ENCODE results near the gene CYP4F2. TPM values are rescaled to one million over a fixed set of nuclear protein-coding genes. Genes with fewer than 3 reads are reported as not detected.
A peak's percentile ranks its signal among the peaks of the same experiment; 100 is the strongest.
"Not testable (repeated sequence)": the region's sequence is repeated elsewhere in the genome, so short reads cannot be mapped to it uniquely, and the experiment has no call there.

The CYP4F2 gene
- total RNA-seq, 1 experiment from 2014 or later = not detected

DNA sequence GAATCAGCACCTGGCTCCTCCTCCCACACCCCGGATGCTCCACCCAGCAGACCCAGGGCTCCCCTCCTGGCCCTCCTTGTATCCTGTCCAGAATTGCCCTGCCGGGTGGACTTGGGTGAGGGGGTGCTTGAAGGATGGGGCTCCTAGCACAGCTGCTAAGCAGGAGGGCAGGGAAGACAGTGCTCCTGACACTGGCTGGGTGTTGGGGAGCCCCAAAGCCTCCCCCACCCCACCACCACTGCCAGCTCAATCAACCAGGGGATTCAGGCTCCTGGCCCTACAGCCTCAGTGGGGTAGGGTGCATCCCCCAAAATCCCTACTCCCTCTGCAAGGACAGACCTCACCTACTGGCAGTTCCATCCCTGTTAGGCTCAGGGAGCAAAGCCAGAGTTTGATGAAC is 39.1 kb upstream of the CYP4F2 start:
- Mint-ChIP-seq H3K27me3 (ENCODE audit: unreplicated experiment) (peaks cover 21% of the 10 kb centered on the region), H3K4me1 (ENCODE audit: low read depth, unreplicated experiment) (peaks cover 15% of the 10 kb centered on the region), H3K4me3 (ENCODE audit: low read depth, unreplicated experiment) (no peak overlapping the region), H3K27ac (ENCODE audit: unreplicated experiment) (no peak overlapping the region), H3K9me3 (ENCODE audit: low read depth, unreplicated experiment) (no peaks in the 10 kb centered on the region), H3K36me3 (ENCODE audit: insufficient read depth, unreplicated experiment) (no peaks in the 10 kb centered on the region)
- DNase-seq = no peak
- TF ChIP-seq, protein P1, sequence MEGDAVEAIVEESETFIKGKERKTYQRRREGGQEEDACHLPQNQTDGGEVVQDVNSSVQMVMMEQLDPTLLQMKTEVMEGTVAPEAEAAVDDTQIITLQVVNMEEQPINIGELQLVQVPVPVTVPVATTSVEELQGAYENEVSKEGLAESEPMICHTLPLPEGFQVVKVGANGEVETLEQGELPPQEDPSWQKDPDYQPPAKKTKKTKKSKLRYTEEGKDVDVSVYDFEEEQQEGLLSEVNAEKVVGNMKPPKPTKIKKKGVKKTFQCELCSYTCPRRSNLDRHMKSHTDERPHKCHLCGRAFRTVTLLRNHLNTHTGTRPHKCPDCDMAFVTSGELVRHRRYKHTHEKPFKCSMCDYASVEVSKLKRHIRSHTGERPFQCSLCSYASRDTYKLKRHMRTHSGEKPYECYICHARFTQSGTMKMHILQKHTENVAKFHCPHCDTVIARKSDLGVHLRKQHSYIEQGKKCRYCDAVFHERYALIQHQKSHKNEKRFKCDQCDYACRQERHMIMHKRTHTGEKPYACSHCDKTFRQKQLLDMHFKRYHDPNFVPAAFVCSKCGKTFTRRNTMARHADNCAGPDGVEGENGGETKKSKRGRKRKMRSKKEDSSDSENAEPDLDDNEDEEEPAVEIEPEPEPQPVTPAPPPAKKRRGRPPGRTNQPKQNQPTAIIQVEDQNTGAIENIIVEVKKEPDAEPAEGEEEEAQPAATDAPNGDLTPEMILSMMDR (IDR thresholded peaks at IDR 0.05; ENCODE audit: unreplicated experiment) = no peak
- intact Hi-C loops (cut with micrococcal nuclease; ENCODE audit: unreplicated experiment) = no loop called here
- CTCF ChIA-PET = no interaction called here
- no TSS peak for BruUV-seq (replicated peaks)

- Mint-ChIP-seq H3K27ac (ENCODE audit: unreplicated experiment) (no peak overlapping the region), H3K27me3 (ENCODE audit: unreplicated experiment) (peaks cover 21% of the 10 kb centered on the region)
Measured at GRCh38 chr19:15936173-15936572, 38.3 kb upstream of the CYP4F2 start.

GRCh38 chr19:15935167-15935702 is 37.4 kb upstream of the CYP4F2 start:
- TF ChIP-seq, protein P1 (IDR thresholded peaks at IDR 0.05; ENCODE audit: unreplicated experiment) = no peak
- no peaks in the 10 kb centered on the region for H3K36me3 Mint-ChIP-seq (ENCODE audit: insufficient read depth, unreplicated experiment)
- no TSS peak for BruUV-seq (replicated peaks)
- DNase-seq = no peak
- peak overlapping the region; percentile 38 for H3K27ac Mint-ChIP-seq (ENCODE audit: unreplicated experiment)
- CTCF ChIA-PET = no interaction called here
- H3K4me3 Mint-ChIP-seq (ENCODE audit: low read depth, unreplicated experiment) = peak overlapping the region; percentile 28
- peaks cover 16% of the 10 kb centered on the region for H3K27me3 Mint-ChIP-seq (ENCODE audit: unreplicated experiment)
- no peaks in the 10 kb centered on the region for H3K9me3 Mint-ChIP-seq (ENCODE audit: low read depth, unreplicated experiment)
- H3K4me1 Mint-ChIP-seq (ENCODE audit: low read depth, unreplicated experiment) = peaks cover 15% of the 10 kb centered on the region
- intact Hi-C loops (cut with micrococcal nuclease; ENCODE audit: unreplicated experiment) = no loop called here

More at GRCh38 chr19:15936173-15936572, 38.3 kb upstream of the CYP4F2 start:
- Mint-ChIP-seq H3K9me3 (ENCODE audit: low read depth, unreplicated experiment) (no peaks in the 10 kb centered on the region), H3K36me3 (ENCODE audit: insufficient read depth, unreplicated experiment) (no peaks in the 10 kb centered on the region), H3K4me1 (ENCODE audit: low read depth, unreplicated experiment) (peaks cover 15% of the 10 kb centered on the region), H3K4me3 (ENCODE audit: low read depth, unreplicated experiment) (no peak overlapping the region)
- CTCF ChIA-PET = no interaction called here
- no peak for DNase-seq
- TF ChIP-seq, protein P1 (IDR thresholded peaks at IDR 0.05; ENCODE audit: unreplicated experiment) = no peak
- intact Hi-C loops (cut with micrococcal nuclease; ENCODE audit: unreplicated experiment) = no loop called here
- BruUV-seq (replicated peaks) = no TSS peak

DNA sequence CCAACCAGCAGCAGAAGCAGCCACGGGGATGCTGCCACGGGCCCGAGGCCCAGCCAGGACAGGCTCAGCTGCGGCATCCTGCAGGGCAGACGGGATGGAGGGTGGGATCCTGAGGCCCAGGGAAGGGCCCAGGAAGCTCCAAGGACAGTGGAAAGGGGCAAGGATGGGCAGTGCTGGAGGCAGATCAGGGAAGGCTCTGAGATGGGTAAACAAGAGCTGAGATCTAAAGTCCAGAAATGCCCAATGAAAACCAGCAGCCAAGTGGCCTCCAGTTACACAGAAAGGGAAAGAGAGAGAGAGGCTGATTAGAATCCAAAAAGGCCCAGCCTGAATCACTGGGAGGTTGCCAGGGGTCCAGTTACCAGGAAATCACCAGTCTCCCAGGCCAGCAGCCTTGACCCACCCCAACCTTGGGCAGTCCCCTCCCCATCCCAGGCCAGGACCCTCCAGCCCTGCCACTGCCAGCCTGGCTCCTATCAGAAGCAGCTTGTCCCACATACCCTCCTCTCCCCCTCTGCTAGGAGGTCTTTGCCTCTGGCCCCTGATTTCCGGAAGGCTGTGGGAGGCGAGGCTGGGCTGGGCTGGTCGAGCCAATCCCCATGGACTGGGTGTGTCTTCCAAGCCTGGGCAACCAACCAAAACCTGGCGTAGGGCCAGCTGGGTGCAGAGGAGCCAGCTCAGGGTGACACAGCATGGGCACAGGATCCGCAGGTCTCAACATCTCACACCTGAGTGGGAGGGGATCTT is 36.6 kb upstream of the CYP4F2 start, which contains the start of gene CYP4F11:
CYP4F11 (minus strand) TSS at position 198 of the 747 bp plus-strand sequence; CDS start at position 77, 121 bp downstream.
- H3K4me3 Mint-ChIP-seq (ENCODE audit: low read depth, unreplicated experiment) = peak within 1 kb of the TSS; percentile 28
- BruUV-seq (replicated peaks) = no TSS peak
- intact Hi-C loops (cut with micrococcal nuclease; ENCODE audit: unreplicated experiment) = no loop called here
- peaks cover 15% of the 10 kb centered on the region for H3K4me1 Mint-ChIP-seq (ENCODE audit: low read depth, unreplicated experiment)
- no peaks in the 10 kb centered on the region for H3K9me3 Mint-ChIP-seq (ENCODE audit: low read depth, unreplicated experiment)
- CTCF ChIA-PET = no interaction called here
- peaks cover 13% of the 10 kb centered on the region for H3K27me3 Mint-ChIP-seq (ENCODE audit: unreplicated experiment)
- H3K27ac Mint-ChIP-seq (ENCODE audit: unreplicated experiment) = peak within 1 kb of the TSS; percentile 38
- TF ChIP-seq, protein P1 (IDR thresholded peaks at IDR 0.05; ENCODE audit: unreplicated experiment) = no peak
- no peaks in the 10 kb centered on the region for H3K36me3 Mint-ChIP-seq (ENCODE audit: insufficient read depth, unreplicated experiment)
- DNase-seq = peak; percentile 72

DNA sequence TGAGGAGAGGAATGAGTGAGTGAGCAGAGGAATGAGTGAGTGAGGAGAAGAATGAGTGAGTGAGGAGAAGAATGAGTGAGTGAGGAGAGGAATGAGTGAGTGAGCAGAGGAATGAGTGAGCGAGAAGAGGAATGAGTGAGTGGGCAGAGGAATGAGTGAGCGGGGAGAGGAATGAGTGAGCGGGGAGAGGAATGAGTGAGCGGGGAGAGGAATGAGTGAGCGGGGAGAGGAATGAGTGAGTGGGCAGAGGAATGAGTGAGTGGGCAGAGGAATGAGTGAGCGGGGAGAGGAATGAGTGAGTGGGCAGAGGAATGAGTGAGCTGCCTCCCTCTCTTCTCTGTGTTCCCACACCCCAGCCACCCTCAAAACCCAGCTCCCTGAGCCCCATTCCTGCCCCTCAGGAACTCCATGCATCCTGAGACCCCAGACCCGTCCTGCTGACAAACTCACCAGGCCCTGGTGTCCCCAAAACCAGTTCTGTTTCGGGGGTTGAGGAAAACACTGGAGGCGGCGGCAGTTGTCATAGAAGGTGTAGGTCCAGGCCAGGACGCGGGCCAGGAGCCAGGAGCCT is 36.0 kb upstream of the CYP4F2 start:
- Mint-ChIP-seq H3K27me3 (ENCODE audit: unreplicated experiment) (peaks cover 13% of the 10 kb centered on the region), H3K4me1 (ENCODE audit: low read depth, unreplicated experiment) (peaks cover 15% of the 10 kb centered on the region), H3K4me3 (ENCODE audit: low read depth, unreplicated experiment) (peak overlapping the region; percentile 28)
- H3K36me3 Mint-ChIP-seq (ENCODE audit: insufficient read depth, unreplicated experiment); H3K27ac Mint-ChIP-seq (ENCODE audit: unreplicated experiment); DNase-seq; BruUV-seq (replicated peaks); CTCF ChIA-PET; intact Hi-C loops (cut with micrococcal nuclease; ENCODE audit: unreplicated experiment); H3K9me3 Mint-ChIP-seq (ENCODE audit: low read depth, unreplicated experiment): not testable (repeated sequence)

Data from Calu3 (cell line).